ENCODE results near the gene EVI5. TPM values are rescaled to one million over a fixed set of nuclear protein-coding genes. Genes with fewer than 3 reads are reported as not detected.

EVI5 gene
- total RNA-seq, 1 donor from 2014 or later: 80.4 TPM

GRCh38 chr1:92483610-92484471 lies 301.1 kb downstream of the EVI5 start:
- peak overlapping the region; percentile 89 for H3K4me2 ChIP-seq (ENCODE audit: low read length)
- H3K4me1 ChIP-seq (ENCODE audit: insufficient read depth, low read length): peaks cover 36% of the 10 kb centered on the region
- no peak for DNase-seq (ENCODE audit: low read depth)
- H3K4me3 ChIP-seq (ENCODE audit: insufficient read depth, low read depth, low read length): no peak overlapping the region
- Mint-ChIP-seq H3K27ac (ENCODE audit: unreplicated experiment) (no peak overlapping the region), H3K4me3 (ENCODE audit: unreplicated experiment) (peak overlapping the region; percentile 68), H3K9me3 (ENCODE audit: unreplicated experiment) (peaks cover 10% of the 10 kb centered on the region), H3K4me1 (ENCODE audit: low read depth, unreplicated experiment) (peaks cover 9% of the 10 kb centered on the region), H3K36me3 (ENCODE audit: low read depth, unreplicated experiment) (peaks cover 4% of the 10 kb centered on the region), H3K27me3 (ENCODE audit: low read depth, unreplicated experiment) (peaks cover 73% of the 10 kb centered on the region)
- no peaks in the 10 kb centered on the region for H3K36me3 ChIP-seq (ENCODE audit: insufficient read depth, low read length)
- no peak overlapping the region for H2AFZ ChIP-seq (ENCODE audit: low read depth, low read length)
- no peak for FAIRE-seq
- H3K9me3 ChIP-seq (ENCODE audit: insufficient read depth, low read depth, low read length): no peaks in the 10 kb centered on the region
- peaks cover 32% of the 10 kb centered on the region for H4K20me1 ChIP-seq (ENCODE audit: insufficient read depth, low read length)
- H3K79me2 ChIP-seq (ENCODE audit: insufficient read depth, low read length): no peaks in the 10 kb centered on the region
- no peak for TF ChIP-seq CTCF (IDR thresholded peaks at IDR 0.05; ENCODE audit: insufficient read depth, low read depth, low read length)
- peak; percentile 30 for TF ChIP-seq EZH2 (IDR thresholded peaks at IDR 0.05; ENCODE audit: insufficient read depth, low read length)
- H3K27ac ChIP-seq (ENCODE audit: low read depth, low read length): no peak overlapping the region
- no peak overlapping the region for H3K9ac ChIP-seq (ENCODE audit: low read length)
- peaks cover 84% of the 10 kb centered on the region for H3K27me3 ChIP-seq (ENCODE audit: insufficient read depth, low read length)

GRCh38 chr1:92482665-92483609 lies 302.0 kb downstream of the EVI5 start:
- peaks cover 9% of the 10 kb centered on the region for H3K36me3 Mint-ChIP-seq (ENCODE audit: low read depth, unreplicated experiment)
- Histone ChIP-seq H3K4me2 (ENCODE audit: low read length) (peak overlapping the region; percentile 71), H3K27ac (ENCODE audit: low read depth, low read length) (no peak overlapping the region), H3K9ac (ENCODE audit: low read length) (no peak overlapping the region), H3K9me3 (ENCODE audit: insufficient read depth, low read depth, low read length) (no peaks in the 10 kb centered on the region), H3K4me1 (ENCODE audit: insufficient read depth, low read length) (peaks cover 36% of the 10 kb centered on the region), H4K20me1 (ENCODE audit: insufficient read depth, low read length) (peaks cover 32% of the 10 kb centered on the region), H3K27me3 (ENCODE audit: insufficient read depth, low read length) (peaks cover 84% of the 10 kb centered on the region), H3K4me3 (ENCODE audit: insufficient read depth, low read depth, low read length) (no peak overlapping the region), H2AFZ (ENCODE audit: low read depth, low read length) (peak overlapping the region; percentile 7), H3K79me2 (ENCODE audit: insufficient read depth, low read length) (no peaks in the 10 kb centered on the region), H3K36me3 (ENCODE audit: insufficient read depth, low read length) (no peaks in the 10 kb centered on the region)
- H3K27ac Mint-ChIP-seq (ENCODE audit: unreplicated experiment): no peak overlapping the region
- no peak for FAIRE-seq
- peak; percentile 82 for TF ChIP-seq EZH2 (IDR thresholded peaks at IDR 0.05; ENCODE audit: insufficient read depth, low read length)
- no peak for TF ChIP-seq CTCF (IDR thresholded peaks at IDR 0.05; ENCODE audit: insufficient read depth, low read depth, low read length)
- peaks cover 9% of the 10 kb centered on the region for H3K4me1 Mint-ChIP-seq (ENCODE audit: low read depth, unreplicated experiment)
- DNase-seq (ENCODE audit: low read depth): no peak
- H3K9me3 Mint-ChIP-seq (ENCODE audit: unreplicated experiment): peaks cover 12% of the 10 kb centered on the region
- peaks cover 73% of the 10 kb centered on the region for H3K27me3 Mint-ChIP-seq (ENCODE audit: low read depth, unreplicated experiment)
- H3K4me3 Mint-ChIP-seq (ENCODE audit: unreplicated experiment): no peak overlapping the region
